ENCODE results near the gene PODXL.

The PODXL gene

GRCh38 chr7:131509781-131510180 is 46.6 kb downstream of the PODXL start:
- Histone ChIP-seq H3K36me3 (replicated peaks; ENCODE audit: insufficient read depth, low read length) (no peaks in the 10 kb centered on the region), H3K79me2 (ENCODE audit: low read length) (no peaks in the 10 kb centered on the region)
- TF ChIP-seq CTCF (IDR thresholded peaks at IDR 0.05; ENCODE audit: low read length) (no peak), EZH2 (optimal IDR thresholded peaks at IDR 0.05; ENCODE audit: low read depth, low read length) (no peak), EZH2phosphoT487 (IDR thresholded peaks at IDR 0.05; ENCODE audit: low read length) (no peak)

GRCh38 chr7:131508754-131509486 is 47.5 kb downstream of the PODXL start:
- no peaks in the 10 kb centered on the region for H3K9me3 ChIP-seq (replicated peaks; ENCODE audit: insufficient read depth, low read length)
- H4K20me1 ChIP-seq (ENCODE audit: insufficient read depth, low read length) = no peaks in the 10 kb centered on the region
- no peak overlapping the region for H3K4me3 ChIP-seq (ENCODE audit: low read length)
- no peaks in the 10 kb centered on the region for H3K27me3 ChIP-seq (replicated peaks; ENCODE audit: insufficient read depth, low read length)
- H3K79me2 ChIP-seq (ENCODE audit: low read length) = no peaks in the 10 kb centered on the region
- no peaks in the 10 kb centered on the region for H3K36me3 ChIP-seq (replicated peaks; ENCODE audit: insufficient read depth, low read length)
- H3K9ac ChIP-seq (ENCODE audit: low read length) = no peak overlapping the region
- H3F3A ChIP-seq (ENCODE audit: insufficient read depth, low read length) = no peaks in the 10 kb centered on the region
- TF ChIP-seq EZH2 (optimal IDR thresholded peaks at IDR 0.05; ENCODE audit: low read depth, low read length) = no peak
- peaks cover 8% of the 10 kb centered on the region; the same call in 1 of the 2 replicates for H3K4me1 ChIP-seq (ENCODE audit: low read length)
- no peak overlapping the region for H3K27ac ChIP-seq (ENCODE audit: low read length)
- H3K9me2 ChIP-seq (replicated peaks; ENCODE audit: insufficient read depth, low read length) = no peaks in the 10 kb centered on the region
- no peak overlapping the region for H2AFZ ChIP-seq (ENCODE audit: low read length)
- no peak overlapping the region for H3K4me2 ChIP-seq (ENCODE audit: low read depth, low read length)
- DNase-seq = peak; percentile 24

More at GRCh38 chr7:131509781-131510180, 46.6 kb downstream of the PODXL start:
- H3K4me2 ChIP-seq (ENCODE audit: low read depth, low read length) = no peak overlapping the region
- H3K4me1 ChIP-seq (ENCODE audit: low read length) = peaks cover 8% of the 10 kb centered on the region; the same call in 1 of the 2 replicates
- no peak overlapping the region for H2AFZ ChIP-seq (ENCODE audit: low read length)
- no peaks in the 10 kb centered on the region for H3F3A ChIP-seq (ENCODE audit: insufficient read depth, low read length)
- no peaks in the 10 kb centered on the region for H3K9me2 ChIP-seq (replicated peaks; ENCODE audit: insufficient read depth, low read length)
- DNase-seq = no peak
- H4K20me1 ChIP-seq (ENCODE audit: insufficient read depth, low read length) = no peaks in the 10 kb centered on the region
- no peak overlapping the region for H3K4me3 ChIP-seq (ENCODE audit: low read length)
- H3K27ac ChIP-seq (ENCODE audit: low read length) = no peak overlapping the region
- H3K27me3 ChIP-seq (replicated peaks; ENCODE audit: insufficient read depth, low read length) = no peaks in the 10 kb centered on the region
- H3K9me3 ChIP-seq (replicated peaks; ENCODE audit: insufficient read depth, low read length) = no peaks in the 10 kb centered on the region
- H3K9ac ChIP-seq (ENCODE audit: low read length) = no peak overlapping the region

- H3K4me3 ChIP-seq (ENCODE audit: low read length) = no peak overlapping the region
- peaks cover 5% of the 10 kb centered on the region; the same call in 1 of the 2 replicates for H3K4me1 ChIP-seq (ENCODE audit: low read length)
- no peaks in the 10 kb centered on the region for H3K9me2 ChIP-seq (replicated peaks; ENCODE audit: insufficient read depth, low read length)
- H3K9me3 ChIP-seq (replicated peaks; ENCODE audit: insufficient read depth, low read length) = no peaks in the 10 kb centered on the region
- no peaks in the 10 kb centered on the region for H4K20me1 ChIP-seq (ENCODE audit: insufficient read depth, low read length)
- no peak overlapping the region for H2AFZ ChIP-seq (ENCODE audit: low read length)
- peak overlapping the region; percentile 13; the same call in 1 of the 2 replicates for H3K4me2 ChIP-seq (ENCODE audit: low read depth, low read length)
- H3K27me3 ChIP-seq (replicated peaks; ENCODE audit: insufficient read depth, low read length) = no peaks in the 10 kb centered on the region
- H3K9ac ChIP-seq (ENCODE audit: low read length) = no peak overlapping the region
- H3K79me2 ChIP-seq (ENCODE audit: low read length) = no peaks in the 10 kb centered on the region
- no peak for TF ChIP-seq EZH2phosphoT487 (IDR thresholded peaks at IDR 0.05; ENCODE audit: low read length)
- TF ChIP-seq CTCF (IDR thresholded peaks at IDR 0.05; ENCODE audit: low read length) = peak; percentile 99
- peak; percentile 84 for DNase-seq
- H3F3A ChIP-seq (ENCODE audit: insufficient read depth, low read length) = no peaks in the 10 kb centered on the region
- H3K36me3 ChIP-seq (replicated peaks; ENCODE audit: insufficient read depth, low read length) = no peaks in the 10 kb centered on the region
- no peak overlapping the region for H3K27ac ChIP-seq (ENCODE audit: low read length)
These were observed 48.7 kb downstream of the PODXL start for GRCh38 chr7:131507592-131508331.

Data from MM.1S (cell line).